Liver (tissue), 9 donors: ENCODE results near the gene CNIH2. TPM values are rescaled to one million over a fixed set of nuclear protein-coding genes. Genes with fewer than 3 reads are reported as not detected.

Experiments
- DNase-seq: peaks from one replicate; pipeline ENCODE4 v3.0.0-alpha.2; 2017; ENCODE audit warnings: low spot score
- H3K27ac ChIP-seq, 2 donors: one replicate each; pipeline ENCODE4 v1.7.0; 2013; ENCODE audit warnings: inconsistent platforms in 2 of 2, low read length in 2 of 2, control low read depth in 1 of 2, low read depth in 1 of 2, mild to moderate bottlenecking in 1 of 2
- H3K27me3 ChIP-seq, 4 donors: one replicate each; pipeline versions ENCODE4 v1.6.1 to v1.7.0; 2013; ENCODE audit warnings: low read length in 3 of 4, inconsistent platforms in 1 of 4, mild to moderate bottlenecking in 1 of 4, moderate library complexity in 1 of 4; ENCODE audit not compliant: control insufficient read depth in 4 of 4, insufficient read depth in 4 of 4
- H3K36me3 ChIP-seq, 4 donors: one replicate each; pipeline versions ENCODE4 v1.6.1 to v1.7.0; 2013; ENCODE audit warnings: low read length in 3 of 4, mild to moderate bottlenecking in 3 of 4, low read depth in 1 of 4, moderate library complexity in 1 of 4; ENCODE audit not compliant: control insufficient read depth in 4 of 4, insufficient read depth in 3 of 4
- H3K4me1 ChIP-seq, 4 donors: one replicate each; pipeline versions ENCODE4 v1.6.1 to v1.7.0; 2013; ENCODE audit warnings: low read length in 3 of 4, mild to moderate bottlenecking in 3 of 4, moderate library complexity in 1 of 4; ENCODE audit not compliant: control insufficient read depth in 4 of 4, insufficient read depth in 4 of 4
- H3K4me3 ChIP-seq, 3 donors: one replicate each; pipeline versions ENCODE4 v1.6.1 to v1.7.0; 2013; ENCODE audit warnings: low read length in 3 of 3, control low read depth in 1 of 3, low read depth in 1 of 3, mild to moderate bottlenecking in 1 of 3
- H3K9ac ChIP-seq, 2 donors: one replicate each; pipeline ENCODE4 v1.7.0; 2013; ENCODE audit warnings: low read length in 2 of 2, mild to moderate bottlenecking in 2 of 2, moderate library complexity in 2 of 2, control low read depth in 1 of 2, low read depth in 1 of 2
- H3K9me3 ChIP-seq, 4 donors: one replicate each; pipeline versions ENCODE4 v1.6.1 to v1.7.0; 2013; ENCODE audit warnings: low read length in 3 of 4; ENCODE audit not compliant: control insufficient read depth in 4 of 4
- EGR1 ChIP-seq, 2 donors: IDR thresholded peaks; 2 replicates each; pipeline ENCODE4 v1.6.1; 2016 to 2018; ENCODE audit warnings: antibody characterized with exemption in 2 of 2, low read depth in 2 of 2
- FOXA1 ChIP-seq: IDR thresholded peaks from 2 replicates; pipeline ENCODE4 v1.6.1; 2016; ENCODE audit warnings: antibody characterized with exemption
- FOXA2 ChIP-seq: IDR thresholded peaks from 2 replicates; pipeline ENCODE4 v1.6.1; 2016; ENCODE audit warnings: antibody characterized with exemption
- GABPA ChIP-seq, 2 donors: IDR thresholded peaks in 1 of 2; conservative IDR thresholded peaks in 1 of 2; 2 replicates each; pipeline ENCODE4 v1.6.1; 2016; ENCODE audit warnings: antibody characterized with exemption in 2 of 2, mild to moderate bottlenecking in 1 of 2, moderate library complexity in 1 of 2
- HNF4A ChIP-seq, 2 donors: conservative IDR thresholded peaks; 2 replicates each; pipeline ENCODE4 v1.6.1; 2016; ENCODE audit warnings: antibody characterized with exemption in 2 of 2, mild to moderate bottlenecking in 2 of 2
- HNF4G ChIP-seq: IDR thresholded peaks from 2 replicates; pipeline ENCODE4 v1.6.1; 2016; ENCODE audit warnings: antibody characterized with exemption
- JUND ChIP-seq, 2 donors: IDR thresholded peaks; 2 replicates each; pipeline ENCODE4 v1.6.1; 2016; ENCODE audit warnings: antibody characterized with exemption in 2 of 2
- NR2F2 ChIP-seq: IDR thresholded peaks from 2 replicates; pipeline ENCODE4 v1.6.1; 2016; ENCODE audit warnings: antibody characterized with exemption
- RAD21 ChIP-seq, 2 donors: IDR thresholded peaks; 2 replicates each; pipeline ENCODE4 v1.6.1; 2016; ENCODE audit warnings: antibody characterized with exemption in 2 of 2, mild to moderate bottlenecking in 2 of 2
- RXRA ChIP-seq, 2 donors: IDR thresholded peaks; 2 replicates each; pipeline ENCODE4 v1.6.1; 2017 to 2018; ENCODE audit warnings: antibody characterized with exemption in 2 of 2, mild to moderate bottlenecking in 1 of 2
- SP1 ChIP-seq: IDR thresholded peaks from 2 replicates; pipeline ENCODE4 v1.6.1; 2018; ENCODE audit warnings: antibody characterized with exemption, mild to moderate bottlenecking
- TAF1 ChIP-seq: conservative IDR thresholded peaks from 2 replicates; pipeline ENCODE4 v1.6.1; 2016; ENCODE audit warnings: antibody characterized with exemption, mild to moderate bottlenecking
- YY1 ChIP-seq: IDR thresholded peaks from 2 replicates; pipeline ENCODE4 v1.6.1; 2016; ENCODE audit warnings: antibody characterized with exemption, mild to moderate bottlenecking
- WGBS: extraction: QIAGEN DNeasy Blood & Tissue Kit; methylation state at CpG from one replicate; pipeline ENCODE4 v1.1.7; 2013; 5-methylcytosine and 5-hydroxymethylcytosine counted together
- polyA plus RNA-seq, 2 donors: library from polyadenylated mRNA; stranded (reverse) in 1 of 2; unstranded in 1 of 2; fragments of 200-250 nt in 1 of 2; fragments of >200 nt in 1 of 2; fragmentation: Nextera tagmentation in 1 of 2; extraction: Ambion mirVana in 1 of 2; gene quantifications; one replicate each; pipeline versions ENCODE4 v1.2.1 to v1.2.3, GENCODE V29; 2013 to 2015
- total RNA-seq, 2 donors: library from RNA; depleted of rRNA; stranded (reverse); fragments of >200 nt; gene quantifications; one replicate each; pipeline ENCODE4 v1.2.3, GENCODE V29; 2014
- TF ChIP-seq, protein P1 (sequence below): fragments of 150-350 bp; IDR thresholded peaks from 2 replicates; pipeline ENCODE4 v1.5.1; 2017; ENCODE audit warnings: improper control_type of control experiment, low read depth, low read length; ENCODE audit not compliant: missing input control
- TF ChIP-seq, protein P2 (sequence below): IDR thresholded peaks from 2 replicates; pipeline ENCODE4 v1.6.1; 2016; ENCODE audit warnings: antibody characterized with exemption
- TF ChIP-seq, protein P3 (sequence below): IDR thresholded peaks from 2 replicates; pipeline ENCODE4 v1.6.1; 2016; ENCODE audit warnings: antibody characterized with exemption, mild to moderate bottlenecking
- TF ChIP-seq, protein P4 (sequence below): IDR thresholded peaks from 2 replicates; pipeline ENCODE4 v1.6.1; 2016; ENCODE audit warnings: antibody characterized with exemption
- TF ChIP-seq, protein P5 (sequence below): IDR thresholded peaks from 2 replicates; pipeline ENCODE4 v1.6.1; 2016; ENCODE audit warnings: antibody characterized with exemption
- donor health status: healthy.
- donor health status: healthy.
- donor health status: healthy.
- donor health status: healthy.
- donor health status: healthy.

The CNIH2 gene
- total and polyA plus RNA-seq, 4 donors: 0.07 TPM; not detected in 3

DNA sequence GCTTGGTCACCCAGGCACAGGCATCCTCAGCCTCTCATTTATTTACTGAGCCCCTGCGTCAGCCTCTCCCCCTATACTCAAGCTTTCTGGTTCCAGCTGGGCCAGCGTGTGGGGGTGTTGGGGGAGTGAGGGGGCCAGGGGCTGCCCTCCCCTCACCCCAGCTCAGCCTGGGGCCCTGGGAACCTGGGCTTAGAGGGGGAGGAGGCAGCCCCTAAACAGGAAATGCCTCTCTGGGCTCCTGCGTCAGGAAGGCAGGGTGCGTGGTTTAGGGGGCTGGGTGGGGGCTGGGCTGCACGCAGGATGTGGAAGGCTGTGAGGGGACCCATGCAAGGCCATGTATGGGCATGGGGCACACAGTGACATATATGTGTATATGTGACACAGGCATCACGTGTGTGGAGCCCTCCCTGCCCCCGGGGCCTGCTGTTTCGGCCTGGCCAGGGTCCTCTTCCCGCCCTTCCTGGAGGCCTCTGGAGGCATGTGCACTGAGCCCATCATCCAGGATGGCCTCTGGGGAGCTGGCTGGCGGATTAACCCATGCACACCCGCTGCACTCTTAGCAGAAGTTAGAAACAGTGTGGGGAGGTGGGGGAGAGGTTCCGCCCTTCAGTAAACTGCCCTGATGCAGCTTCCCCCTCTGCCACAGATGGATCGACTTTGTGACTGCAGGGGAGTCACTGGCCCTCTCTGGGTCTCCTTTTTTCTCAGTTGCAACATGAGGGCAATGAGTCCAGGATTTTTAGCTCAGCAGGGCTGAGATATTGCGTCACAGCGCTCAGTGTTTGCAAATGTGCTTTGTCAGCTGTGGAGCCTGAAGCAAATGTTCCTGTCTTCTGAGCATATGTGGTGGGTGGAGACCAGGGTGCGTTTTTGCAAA lies 40.0 kb downstream of the CNIH2 start:
- Histone ChIP-seq H3K4me1 (peaks cover 7 to 15% (median 9%) of the 10 kb centered on the region in 4 donors), H3K9me3 (no peaks in the 10 kb centered on the region), H3K9ac (no peak overlapping the region), H3K36me3 (no peaks in the 10 kb centered on the region), H3K27ac (peak overlapping the region; percentile 3 to 73), H3K27me3 (no peaks in the 10 kb centered on the region), H3K4me3 (no peak overlapping the region)
- no peak for DNase-seq
- 44% methylated on average over 16 of the region's 16 CpGs for WGBS
- no peak for TF ChIP-seq NR2F2
- TF ChIP-seq HNF4A (conservative IDR thresholded peaks at IDR 0.05): peak; percentile 72 to 87
- TF ChIP-seq, protein P1, sequence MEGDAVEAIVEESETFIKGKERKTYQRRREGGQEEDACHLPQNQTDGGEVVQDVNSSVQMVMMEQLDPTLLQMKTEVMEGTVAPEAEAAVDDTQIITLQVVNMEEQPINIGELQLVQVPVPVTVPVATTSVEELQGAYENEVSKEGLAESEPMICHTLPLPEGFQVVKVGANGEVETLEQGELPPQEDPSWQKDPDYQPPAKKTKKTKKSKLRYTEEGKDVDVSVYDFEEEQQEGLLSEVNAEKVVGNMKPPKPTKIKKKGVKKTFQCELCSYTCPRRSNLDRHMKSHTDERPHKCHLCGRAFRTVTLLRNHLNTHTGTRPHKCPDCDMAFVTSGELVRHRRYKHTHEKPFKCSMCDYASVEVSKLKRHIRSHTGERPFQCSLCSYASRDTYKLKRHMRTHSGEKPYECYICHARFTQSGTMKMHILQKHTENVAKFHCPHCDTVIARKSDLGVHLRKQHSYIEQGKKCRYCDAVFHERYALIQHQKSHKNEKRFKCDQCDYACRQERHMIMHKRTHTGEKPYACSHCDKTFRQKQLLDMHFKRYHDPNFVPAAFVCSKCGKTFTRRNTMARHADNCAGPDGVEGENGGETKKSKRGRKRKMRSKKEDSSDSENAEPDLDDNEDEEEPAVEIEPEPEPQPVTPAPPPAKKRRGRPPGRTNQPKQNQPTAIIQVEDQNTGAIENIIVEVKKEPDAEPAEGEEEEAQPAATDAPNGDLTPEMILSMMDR: no peak
- TF ChIP-seq SP1: peak; percentile 55
- no peak for TF ChIP-seq JUND (IDR thresholded peaks at IDR 0.05)
- TF ChIP-seq HNF4G: peak; percentile 27
- TF ChIP-seq, protein P2, sequence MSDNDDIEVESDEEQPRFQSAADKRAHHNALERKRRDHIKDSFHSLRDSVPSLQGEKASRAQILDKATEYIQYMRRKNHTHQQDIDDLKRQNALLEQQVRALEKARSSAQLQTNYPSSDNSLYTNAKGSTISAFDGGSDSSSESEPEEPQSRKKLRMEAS: no peak
- TF ChIP-seq RAD21 (IDR thresholded peaks at IDR 0.05): peak in 1 of 2 donors; percentile 36
- TF ChIP-seq YY1: no peak
- TF ChIP-seq, protein P3, sequence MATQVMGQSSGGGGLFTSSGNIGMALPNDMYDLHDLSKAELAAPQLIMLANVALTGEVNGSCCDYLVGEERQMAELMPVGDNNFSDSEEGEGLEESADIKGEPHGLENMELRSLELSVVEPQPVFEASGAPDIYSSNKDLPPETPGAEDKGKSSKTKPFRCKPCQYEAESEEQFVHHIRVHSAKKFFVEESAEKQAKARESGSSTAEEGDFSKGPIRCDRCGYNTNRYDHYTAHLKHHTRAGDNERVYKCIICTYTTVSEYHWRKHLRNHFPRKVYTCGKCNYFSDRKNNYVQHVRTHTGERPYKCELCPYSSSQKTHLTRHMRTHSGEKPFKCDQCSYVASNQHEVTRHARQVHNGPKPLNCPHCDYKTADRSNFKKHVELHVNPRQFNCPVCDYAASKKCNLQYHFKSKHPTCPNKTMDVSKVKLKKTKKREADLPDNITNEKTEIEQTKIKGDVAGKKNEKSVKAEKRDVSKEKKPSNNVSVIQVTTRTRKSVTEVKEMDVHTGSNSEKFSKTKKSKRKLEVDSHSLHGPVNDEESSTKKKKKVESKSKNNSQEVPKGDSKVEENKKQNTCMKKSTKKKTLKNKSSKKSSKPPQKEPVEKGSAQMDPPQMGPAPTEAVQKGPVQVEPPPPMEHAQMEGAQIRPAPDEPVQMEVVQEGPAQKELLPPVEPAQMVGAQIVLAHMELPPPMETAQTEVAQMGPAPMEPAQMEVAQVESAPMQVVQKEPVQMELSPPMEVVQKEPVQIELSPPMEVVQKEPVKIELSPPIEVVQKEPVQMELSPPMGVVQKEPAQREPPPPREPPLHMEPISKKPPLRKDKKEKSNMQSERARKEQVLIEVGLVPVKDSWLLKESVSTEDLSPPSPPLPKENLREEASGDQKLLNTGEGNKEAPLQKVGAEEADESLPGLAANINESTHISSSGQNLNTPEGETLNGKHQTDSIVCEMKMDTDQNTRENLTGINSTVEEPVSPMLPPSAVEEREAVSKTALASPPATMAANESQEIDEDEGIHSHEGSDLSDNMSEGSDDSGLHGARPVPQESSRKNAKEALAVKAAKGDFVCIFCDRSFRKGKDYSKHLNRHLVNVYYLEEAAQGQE: no peak
- TF ChIP-seq FOXA1: no peak
- TF ChIP-seq, protein P4, sequence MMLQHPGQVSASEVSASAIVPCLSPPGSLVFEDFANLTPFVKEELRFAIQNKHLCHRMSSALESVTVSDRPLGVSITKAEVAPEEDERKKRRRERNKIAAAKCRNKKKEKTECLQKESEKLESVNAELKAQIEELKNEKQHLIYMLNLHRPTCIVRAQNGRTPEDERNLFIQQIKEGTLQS: no peak
- no peak for TF ChIP-seq EGR1 (IDR thresholded peaks at IDR 0.05; ENCODE audit: low read depth in 2 of 2)
- TF ChIP-seq GABPA (IDR thresholded peaks at IDR 0.05 in 1 of 2, conservative IDR thresholded peaks at IDR 0.05 in 1 of 2): no peak
- TF ChIP-seq TAF1: no peak
- TF ChIP-seq, protein P5, sequence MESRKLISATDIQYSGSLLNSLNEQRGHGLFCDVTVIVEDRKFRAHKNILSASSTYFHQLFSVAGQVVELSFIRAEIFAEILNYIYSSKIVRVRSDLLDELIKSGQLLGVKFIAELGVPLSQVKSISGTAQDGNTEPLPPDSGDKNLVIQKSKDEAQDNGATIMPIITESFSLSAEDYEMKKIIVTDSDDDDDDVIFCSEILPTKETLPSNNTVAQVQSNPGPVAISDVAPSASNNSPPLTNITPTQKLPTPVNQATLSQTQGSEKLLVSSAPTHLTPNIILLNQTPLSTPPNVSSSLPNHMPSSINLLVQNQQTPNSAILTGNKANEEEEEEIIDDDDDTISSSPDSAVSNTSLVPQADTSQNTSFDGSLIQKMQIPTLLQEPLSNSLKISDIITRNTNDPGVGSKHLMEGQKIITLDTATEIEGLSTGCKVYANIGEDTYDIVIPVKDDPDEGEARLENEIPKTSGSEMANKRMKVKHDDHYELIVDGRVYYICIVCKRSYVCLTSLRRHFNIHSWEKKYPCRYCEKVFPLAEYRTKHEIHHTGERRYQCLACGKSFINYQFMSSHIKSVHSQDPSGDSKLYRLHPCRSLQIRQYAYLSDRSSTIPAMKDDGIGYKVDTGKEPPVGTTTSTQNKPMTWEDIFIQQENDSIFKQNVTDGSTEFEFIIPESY: no peak
- peak; percentile 37 to 38 for TF ChIP-seq RXRA (IDR thresholded peaks at IDR 0.05)
- TF ChIP-seq FOXA2: no peak
